ENCODE data around the gene KRT31. TPM values are rescaled to one million over a fixed set of nuclear protein-coding genes. Genes with fewer than 3 reads are reported as not detected.

The KRT31 gene
- total RNA-seq, 1 donor from 2014 or later = not detected

DNA sequence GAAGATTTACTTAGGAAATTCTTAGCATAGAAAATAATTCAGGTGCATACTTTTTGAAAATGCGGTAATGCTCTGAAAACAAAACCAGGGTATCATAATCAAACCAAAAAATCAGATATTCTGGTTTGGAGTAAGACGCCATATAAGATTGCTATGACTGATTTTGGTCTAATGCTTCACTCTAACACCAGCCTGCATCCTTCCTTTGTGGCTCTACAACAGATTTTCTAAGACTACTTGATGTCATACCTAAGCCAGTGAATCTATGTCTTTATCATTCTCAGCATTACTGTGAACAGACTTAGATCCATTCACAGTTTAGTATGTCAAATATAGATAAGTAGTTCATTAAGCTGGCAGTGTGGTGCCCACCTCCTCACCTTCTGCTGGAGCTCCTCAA, 28.4 kb downstream of the KRT31 start:
- DNase-seq (ENCODE audit: extremely low spot score, unreplicated experiment) = no peak
- Mint-ChIP-seq H3K4me1 (ENCODE audit: unreplicated experiment) (no peaks in the 10 kb centered on the region), H3K9me3 (no peaks in the 10 kb centered on the region), H3K36me3 (no peaks in the 10 kb centered on the region), H3K27ac (no peak overlapping the region), H3K4me3 (no peak overlapping the region), H3K27me3 (peaks cover 3% of the 10 kb centered on the region)
- TF ChIP-seq, protein P1, sequence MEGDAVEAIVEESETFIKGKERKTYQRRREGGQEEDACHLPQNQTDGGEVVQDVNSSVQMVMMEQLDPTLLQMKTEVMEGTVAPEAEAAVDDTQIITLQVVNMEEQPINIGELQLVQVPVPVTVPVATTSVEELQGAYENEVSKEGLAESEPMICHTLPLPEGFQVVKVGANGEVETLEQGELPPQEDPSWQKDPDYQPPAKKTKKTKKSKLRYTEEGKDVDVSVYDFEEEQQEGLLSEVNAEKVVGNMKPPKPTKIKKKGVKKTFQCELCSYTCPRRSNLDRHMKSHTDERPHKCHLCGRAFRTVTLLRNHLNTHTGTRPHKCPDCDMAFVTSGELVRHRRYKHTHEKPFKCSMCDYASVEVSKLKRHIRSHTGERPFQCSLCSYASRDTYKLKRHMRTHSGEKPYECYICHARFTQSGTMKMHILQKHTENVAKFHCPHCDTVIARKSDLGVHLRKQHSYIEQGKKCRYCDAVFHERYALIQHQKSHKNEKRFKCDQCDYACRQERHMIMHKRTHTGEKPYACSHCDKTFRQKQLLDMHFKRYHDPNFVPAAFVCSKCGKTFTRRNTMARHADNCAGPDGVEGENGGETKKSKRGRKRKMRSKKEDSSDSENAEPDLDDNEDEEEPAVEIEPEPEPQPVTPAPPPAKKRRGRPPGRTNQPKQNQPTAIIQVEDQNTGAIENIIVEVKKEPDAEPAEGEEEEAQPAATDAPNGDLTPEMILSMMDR (conservative IDR thresholded peaks at IDR 0.05) = no peak

DNA sequence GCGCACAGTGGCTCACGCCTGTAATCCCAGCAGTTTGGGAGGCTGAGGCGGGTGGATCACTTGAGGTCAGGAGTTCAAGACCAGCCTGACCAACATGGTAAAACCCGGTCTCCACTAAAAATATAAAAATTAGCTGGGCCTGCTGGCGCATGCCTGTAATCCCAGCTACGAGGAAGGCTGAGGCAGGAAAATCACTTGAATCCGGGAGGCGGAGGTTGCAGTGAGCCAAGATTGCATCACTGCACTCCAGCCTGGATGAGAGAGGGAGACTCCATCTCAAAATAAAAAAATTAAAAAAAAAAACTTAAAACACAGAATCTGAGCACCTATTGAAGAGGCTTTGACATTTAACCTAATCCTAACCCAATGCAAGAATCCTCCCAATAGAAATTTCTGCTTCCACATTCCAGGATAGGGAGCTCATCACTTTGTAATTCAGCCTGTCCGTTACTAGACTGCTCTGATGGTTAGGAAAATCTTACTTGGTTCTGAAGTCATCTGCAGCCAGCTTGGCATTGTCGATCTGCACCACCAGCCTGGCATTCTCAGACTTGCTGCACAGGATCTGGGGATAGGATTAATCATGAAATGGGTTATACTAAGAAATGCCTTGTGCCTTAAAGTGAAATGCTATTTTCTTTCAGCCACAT, 29.9 kb downstream of the KRT31 start:
- H3K27me3 Mint-ChIP-seq = peaks cover 3% of the 10 kb centered on the region
- DNase-seq (ENCODE audit: extremely low spot score, unreplicated experiment) = no peak
- no peaks in the 10 kb centered on the region for H3K4me1 Mint-ChIP-seq (ENCODE audit: unreplicated experiment)
- no peaks in the 10 kb centered on the region for H3K36me3 Mint-ChIP-seq
- H3K9me3 Mint-ChIP-seq = no peaks in the 10 kb centered on the region
- TF ChIP-seq, protein P1 (conservative IDR thresholded peaks at IDR 0.05) = no peak
- no peak overlapping the region for H3K27ac Mint-ChIP-seq
- H3K4me3 Mint-ChIP-seq = no peak overlapping the region

DNA sequence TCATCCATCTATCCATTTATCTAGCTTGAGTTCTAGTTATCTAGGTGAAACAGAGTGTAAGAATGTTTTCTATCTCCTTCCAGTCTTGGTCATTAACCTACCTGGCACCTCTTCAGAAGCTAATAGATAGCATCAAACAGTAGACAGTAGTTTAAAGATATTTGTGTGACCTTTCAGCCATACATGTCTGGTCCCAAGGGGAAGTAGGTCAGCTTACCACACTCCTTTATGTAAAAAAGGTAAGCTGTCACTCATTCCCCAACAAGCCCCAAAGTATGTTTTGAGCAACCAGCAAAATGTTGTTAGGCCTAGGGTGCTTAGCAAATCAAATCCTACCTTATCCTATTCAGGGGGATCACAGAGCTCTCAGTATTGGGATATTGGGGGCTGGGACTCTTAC, 31.3 kb downstream of the KRT31 start:
- no peak for DNase-seq (ENCODE audit: extremely low spot score, unreplicated experiment)
- Mint-ChIP-seq H3K27me3 (peaks cover 3% of the 10 kb centered on the region), H3K4me1 (ENCODE audit: unreplicated experiment) (no peaks in the 10 kb centered on the region)

DNA sequence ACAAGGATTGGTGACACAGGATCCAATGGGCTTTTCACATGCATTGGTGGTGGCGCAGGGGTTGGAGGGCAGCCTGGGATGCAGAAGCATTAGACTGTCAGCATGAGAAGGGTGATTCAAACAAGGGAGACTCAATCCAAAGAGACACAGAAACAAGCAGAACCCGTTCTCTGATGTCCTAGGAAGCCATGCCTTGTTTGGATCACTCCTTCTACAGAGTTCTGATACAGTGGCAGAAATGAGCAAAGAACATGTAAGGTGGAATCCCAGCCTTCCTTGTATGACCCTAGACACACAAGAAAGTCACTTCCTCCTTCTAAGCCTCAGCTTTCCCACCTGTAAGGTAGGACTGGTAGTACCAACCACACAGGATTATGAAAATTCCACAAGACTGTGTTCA, 33.5 kb downstream of the KRT31 start:
- H3K4me3 Mint-ChIP-seq = no peak overlapping the region
- no peak overlapping the region for H3K27ac Mint-ChIP-seq
- no peak for DNase-seq (ENCODE audit: extremely low spot score, unreplicated experiment)
- no peaks in the 10 kb centered on the region for H3K36me3 Mint-ChIP-seq
- no peaks in the 10 kb centered on the region for H3K4me1 Mint-ChIP-seq (ENCODE audit: unreplicated experiment)
- TF ChIP-seq, protein P1 (conservative IDR thresholded peaks at IDR 0.05) = no peak
- no peaks in the 10 kb centered on the region for H3K9me3 Mint-ChIP-seq
- H3K27me3 Mint-ChIP-seq = peaks cover 3% of the 10 kb centered on the region

More for the DNA sequence above, 31.3 kb downstream of the KRT31 start:
- no peaks in the 10 kb centered on the region for H3K36me3 Mint-ChIP-seq
- TF ChIP-seq, protein P1 (conservative IDR thresholded peaks at IDR 0.05) = no peak
- no peak overlapping the region for H3K27ac Mint-ChIP-seq
- H3K9me3 Mint-ChIP-seq = no peaks in the 10 kb centered on the region
- H3K4me3 Mint-ChIP-seq = no peak overlapping the region

DNA sequence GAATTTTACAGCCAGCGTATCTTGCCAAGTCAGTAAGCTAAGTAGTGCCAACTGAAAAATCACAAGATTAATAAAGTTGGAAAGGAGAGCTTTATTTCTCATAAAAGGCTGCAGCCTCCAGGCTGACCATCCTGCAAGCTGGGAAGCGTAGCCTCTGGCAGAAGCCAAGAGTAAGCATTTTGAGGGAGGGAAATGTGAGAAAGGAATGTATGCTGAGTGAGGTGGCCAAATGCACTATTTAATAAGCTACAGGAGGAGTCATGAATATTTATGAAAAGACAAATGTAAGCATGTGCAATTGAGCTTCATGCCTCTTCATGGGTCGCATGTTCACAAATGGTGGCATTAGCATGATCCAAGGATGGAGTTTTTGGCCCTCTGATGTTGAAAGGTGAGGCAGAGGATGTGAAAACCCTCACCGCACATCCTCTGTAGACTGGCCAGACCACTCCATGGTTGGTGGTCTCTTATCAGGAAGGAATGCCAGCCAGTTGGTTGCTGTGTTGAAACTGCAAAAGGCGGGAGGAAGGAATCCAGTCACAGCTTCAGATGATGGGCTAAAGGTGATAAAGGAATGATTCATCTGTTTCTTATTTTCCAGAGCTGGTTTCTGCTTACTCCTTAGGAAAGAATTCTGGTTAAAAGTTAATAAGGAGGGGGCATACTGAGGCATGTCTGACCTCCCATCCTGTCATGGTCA, 37.0 kb downstream of the KRT31 start:
- Mint-ChIP-seq H3K27ac (no peak overlapping the region), H3K36me3 (no peaks in the 10 kb centered on the region), H3K4me1 (ENCODE audit: unreplicated experiment) (no peaks in the 10 kb centered on the region), H3K4me3 (no peak overlapping the region), H3K9me3 (no peaks in the 10 kb centered on the region), H3K27me3 (no peaks in the 10 kb centered on the region)
- DNase-seq (ENCODE audit: extremely low spot score, unreplicated experiment) = no peak
- TF ChIP-seq, protein P1 (conservative IDR thresholded peaks at IDR 0.05) = no peak
